HL-60/S4 treated with retinoic acid at 250 ng/mL for 4 days and 3 days (cell line): ENCODE results near the gene EHBP1L1.

Experiments used
- in situ Hi-C: fragments of 300-500 bp; cut with MboI; formaldehyde crosslinking; loops from 2 replicates; pipeline ENCODE4 v1.7.0; 2022; ENCODE audit warnings: low sequenced_read_pairs

The EHBP1L1 gene

DNA sequence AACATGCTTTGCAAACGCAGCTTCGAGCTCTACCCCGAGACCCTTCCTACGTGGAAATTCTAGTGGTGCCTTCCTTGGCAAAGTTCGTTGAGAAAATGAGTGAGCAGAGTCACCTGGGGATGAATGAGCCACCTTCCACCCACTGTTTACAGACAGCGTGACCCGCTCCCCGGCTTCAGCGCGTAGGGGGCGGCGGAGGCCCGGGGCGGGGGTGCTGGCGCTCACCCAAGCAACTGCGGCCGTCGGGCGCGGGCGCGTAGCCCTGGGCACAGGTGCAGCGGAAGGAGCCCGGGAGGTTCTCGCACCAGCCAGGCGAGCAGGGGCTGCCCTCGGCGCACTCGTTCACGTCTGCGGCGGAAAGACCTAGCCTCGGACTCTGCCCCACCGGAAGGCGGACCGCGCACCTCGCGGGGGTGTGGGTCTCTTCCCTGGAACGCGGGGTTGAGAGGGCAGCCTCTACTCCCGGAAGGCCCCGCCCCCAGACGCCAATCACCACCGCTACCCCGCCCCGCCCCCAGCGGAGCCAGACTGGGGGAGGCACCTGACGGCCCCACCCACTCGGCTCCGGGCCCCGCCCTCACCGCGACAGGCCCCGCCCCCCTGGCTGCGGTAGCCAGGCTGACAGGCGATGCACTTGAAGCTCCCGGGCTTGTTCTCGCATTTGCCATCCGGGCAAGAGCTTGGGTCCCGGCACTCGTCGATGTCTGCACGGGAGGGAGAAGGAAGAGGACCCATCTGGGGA lies 29.5 kb upstream of the EHBP1L1 start:
- in situ Hi-C loops: no loop called here

GRCh38 chr11:65547446-65548125 lies 28.3 kb upstream of the EHBP1L1 start:
- in situ Hi-C loops: no loop called here

- in situ Hi-C loops: no loop called here
These were observed 27.5 kb upstream of the EHBP1L1 start for GRCh38 chr11:65548395-65548794.

- in situ Hi-C loops: no loop called here
These were observed 26.8 kb upstream of the EHBP1L1 start for GRCh38 chr11:65549096-65549495.

DNA sequence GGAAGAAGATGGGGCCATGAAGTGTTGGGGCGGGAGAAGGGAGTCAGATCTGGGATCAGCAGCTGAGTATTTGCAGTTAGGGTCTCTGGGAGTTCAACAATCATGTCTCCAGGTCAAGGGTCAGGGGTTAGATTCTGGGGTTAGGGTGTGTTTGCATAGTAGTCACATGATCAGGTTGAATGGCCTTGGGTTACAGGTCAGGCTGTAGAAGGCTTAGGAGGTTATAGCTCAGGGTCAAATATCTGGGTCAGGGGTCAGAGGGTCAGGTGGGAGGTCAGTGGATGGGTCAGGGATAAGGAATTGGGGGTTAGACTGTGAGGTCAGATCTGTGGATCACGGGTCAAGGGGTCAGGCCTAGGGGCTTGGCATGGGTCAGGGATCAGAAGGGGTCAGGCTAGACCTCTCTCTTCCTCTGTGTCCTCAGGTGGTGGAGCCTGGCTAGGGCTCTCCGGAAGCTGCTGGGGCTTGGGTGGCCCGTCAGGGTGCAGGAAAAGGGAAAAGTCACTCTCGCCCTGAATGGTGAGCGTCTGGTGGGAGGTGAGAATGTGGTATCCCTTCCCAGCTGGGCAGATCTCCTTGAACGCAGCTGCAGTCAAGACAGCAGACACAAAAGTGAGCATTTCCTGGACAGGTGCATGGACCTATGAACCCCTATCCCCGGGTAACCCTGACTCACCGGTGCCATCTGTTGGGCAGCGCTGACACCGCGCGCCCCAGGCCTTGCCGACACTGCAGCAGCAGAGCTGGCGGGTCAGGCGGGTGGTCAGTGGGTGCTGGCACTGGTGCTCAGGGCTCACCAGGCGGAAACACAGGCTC lies 24.1 kb upstream of the EHBP1L1 start:
- in situ Hi-C loops: no loop called here

DNA sequence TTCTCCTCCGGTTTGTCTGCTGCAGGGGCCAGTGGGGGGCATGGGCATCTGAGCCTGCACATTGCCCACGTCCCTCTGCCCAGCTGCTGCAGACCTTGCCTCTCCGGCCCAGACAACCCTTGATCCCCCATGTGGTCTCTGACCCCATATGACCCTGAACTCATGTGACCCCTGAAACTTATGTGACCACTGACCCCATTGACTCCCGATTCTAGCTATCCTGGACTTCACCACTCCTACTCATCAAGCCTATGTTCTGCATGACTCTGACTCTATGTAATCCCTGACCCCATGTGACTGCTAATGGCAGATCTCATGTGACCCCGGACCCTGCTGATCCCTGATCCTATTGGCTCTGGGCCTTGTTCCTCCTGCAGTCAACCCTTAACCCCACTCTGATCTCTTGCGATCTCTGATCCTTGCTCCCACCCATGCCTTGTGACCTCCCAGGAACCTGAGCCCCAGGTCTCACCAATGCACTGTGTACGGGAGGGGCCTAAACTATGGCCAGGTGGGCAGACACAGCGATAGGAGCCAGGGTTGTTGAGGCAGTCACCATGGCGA lies 23.4 kb upstream of the EHBP1L1 start:
- in situ Hi-C loops: no loop called here

- in situ Hi-C loops: no loop called here
These were observed 22.4 kb upstream of the EHBP1L1 start for GRCh38 chr11:65553301-65554001.

GRCh38 chr11:65554057-65554818 lies 21.6 kb upstream of the EHBP1L1 start:
- in situ Hi-C loops: no loop called here

GRCh38 chr11:65554842-65555430 lies 20.9 kb upstream of the EHBP1L1 start:
- in situ Hi-C loops: no loop called here

GRCh38 chr11:65555693-65556231 lies 20.1 kb upstream of the EHBP1L1 start:
- in situ Hi-C loops: no loop called here

GRCh38 chr11:65556470-65557279 lies 19.2 kb upstream of the EHBP1L1 start:
- in situ Hi-C loops: no loop called here

- in situ Hi-C loops: no loop called here
These were observed 18.4 kb upstream of the EHBP1L1 start for GRCh38 chr11:65557280-65558001.

DNA sequence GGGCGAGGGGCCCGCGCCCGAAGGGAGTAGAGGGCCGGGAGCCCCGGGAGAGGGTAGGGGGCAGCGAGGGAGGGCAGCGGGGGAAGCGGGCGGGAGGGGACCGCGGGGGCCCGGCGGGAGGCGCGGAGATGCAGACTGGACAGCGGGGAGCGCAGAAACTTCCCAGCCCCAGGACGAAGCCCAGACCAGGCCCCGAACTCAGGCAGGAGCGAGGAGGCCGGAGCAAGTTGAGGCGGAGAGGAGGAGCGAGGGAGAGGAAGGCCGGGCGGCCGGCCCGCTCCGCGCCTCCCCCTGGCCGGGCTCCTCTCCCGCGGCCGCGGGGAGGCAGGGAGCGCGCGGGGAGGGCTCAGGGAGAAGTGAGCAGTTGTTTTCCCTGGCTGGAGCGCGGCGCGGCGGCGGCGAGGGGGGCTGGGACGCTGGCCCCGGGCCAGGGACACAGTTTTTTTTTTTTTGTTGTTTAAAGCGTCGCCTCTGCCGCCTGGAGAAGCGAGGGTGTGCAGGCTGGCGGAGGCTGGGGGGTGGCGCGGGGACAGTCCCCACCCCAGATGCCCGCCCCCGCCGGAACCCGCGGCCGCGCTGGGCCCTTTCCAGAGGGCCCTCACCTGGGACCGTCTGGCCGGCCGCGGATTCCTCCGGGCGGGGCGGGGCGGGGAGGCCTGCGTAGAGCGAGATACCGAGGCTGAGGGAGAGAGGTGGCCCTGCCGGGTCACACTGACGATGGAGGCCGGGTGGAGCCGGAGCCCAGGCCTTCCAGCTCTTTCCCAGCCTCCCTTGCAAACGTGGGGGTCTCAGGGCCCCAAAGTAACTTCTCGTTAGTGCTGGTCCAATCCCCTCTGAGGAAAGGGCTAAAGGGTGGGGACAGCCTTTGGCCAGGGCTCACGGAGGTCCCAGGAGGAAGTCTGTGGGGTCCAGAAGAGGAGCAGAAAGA lies 17.6 kb upstream of the EHBP1L1 start, which contains the start of gene LTBP3:
Gene LTBP3 (minus strand): TSS at position 358 of the 928 bp plus-strand sequence. CDS start 400 bp downstream, outside the sequence.
- in situ Hi-C loops: no loop called here

GRCh38 chr11:65558930-65559509 lies 16.8 kb upstream of the EHBP1L1 start:
- in situ Hi-C loops: no loop called here

- in situ Hi-C loops: no loop called here
These were observed 16.3 kb upstream of the EHBP1L1 start for GRCh38 chr11:65559535-65559934.

- in situ Hi-C loops: no loop called here
These were observed 15.8 kb upstream of the EHBP1L1 start for GRCh38 chr11:65559951-65560537.
